ENCODE results near the gene RNF208. TPM values are rescaled to one million over a fixed set of nuclear protein-coding genes. Genes with fewer than 3 reads are reported as not detected.

RNF208 gene
- total RNA-seq, 1 donor from 2014 or later: 3.3 TPM

- intact Hi-C loops (cut with micrococcal nuclease): loop anchor here (1.0 to 5.0 kb wide), 6 partner anchors 14 to 449 kb away; partner anchors contain the start of genes ANAPC2, MAN1B1, NDOR1 and NELFB
Observed at GRCh38 chr9:137240841-137241489, 18.9 kb upstream of the RNF208 start, which contains the start of gene TUBB4B. Gene TUBB4B, plus strand, starts transcription at chr9:137241287. Its CDS starts 74 bp downstream, at chr9:137241361.

GRCh38 chr9:137240318-137240840, 18.3 kb upstream of the RNF208 start:
- intact Hi-C loops (cut with micrococcal nuclease): loop anchor here (2.0 to 5.0 kb wide), 3 partner anchors 33 to 448 kb away; partner anchors contain the start of genes ANAPC2, NDOR1, SSNA1 and TMEM141

- intact Hi-C loops (cut with micrococcal nuclease): loop anchor here (2.0 to 5.0 kb wide), 3 partner anchors 32 to 447 kb away; partner anchors contain the start of genes ANAPC2, NDOR1, SSNA1 and TMEM141
Observed at GRCh38 chr9:137239541-137240200, 17.6 kb upstream of the RNF208 start.

GRCh38 chr9:137237759-137238726, 16.0 kb upstream of the RNF208 start:
- intact Hi-C loops (cut with micrococcal nuclease): no loop called here

GRCh38 chr9:137236936-137237421, 14.9 kb upstream of the RNF208 start:
- intact Hi-C loops (cut with micrococcal nuclease): loop anchor here (1.0 kb wide), 1 partner anchor 119 kb away; no protein-coding TSS in a partner anchor

- intact Hi-C loops (cut with micrococcal nuclease): loop anchor here (1.0 kb wide), 1 partner anchor 118 kb away; no protein-coding TSS in a partner anchor
Observed at GRCh38 chr9:137236238-137236935, 14.3 kb upstream of the RNF208 start.

- intact Hi-C loops (cut with micrococcal nuclease): loop anchor here (1.0 kb wide), 1 partner anchor 117 kb away; no protein-coding TSS in a partner anchor
Observed at GRCh38 chr9:137235424-137236237, 13.6 kb upstream of the RNF208 start.

- intact Hi-C loops (cut with micrococcal nuclease): no loop called here
Observed at GRCh38 chr9:137234758-137235423, 12.9 kb upstream of the RNF208 start.

- intact Hi-C loops (cut with micrococcal nuclease): no loop called here
Observed at GRCh38 chr9:137234055-137234697, 12.1 kb upstream of the RNF208 start.

GRCh38 chr9:137233143-137233980, 11.3 kb upstream of the RNF208 start:
- intact Hi-C loops (cut with micrococcal nuclease): no loop called here

- intact Hi-C loops (cut with micrococcal nuclease): no loop called here
Observed at GRCh38 chr9:137232510-137232909, 10.5 kb upstream of the RNF208 start.

- intact Hi-C loops (cut with micrococcal nuclease): no loop called here
Observed at GRCh38 chr9:137232101-137232500, 10.1 kb upstream of the RNF208 start.

- intact Hi-C loops (cut with micrococcal nuclease): no loop called here
Observed at GRCh38 chr9:137231372-137232039, 9.5 kb upstream of the RNF208 start.

GRCh38 chr9:137230705-137231371, 8.8 kb upstream of the RNF208 start, which contains the start of gene SLC34A3:
Gene SLC34A3, plus strand, starts transcription at chr9:137230901. Its CDS starts 802 bp downstream, at chr9:137231703.
- intact Hi-C loops (cut with micrococcal nuclease): no loop called here

- intact Hi-C loops (cut with micrococcal nuclease): loop anchor here (10.0 kb wide), 1 partner anchor 425 kb away; the partner anchor contains the start of gene RABL6
Observed at GRCh38 chr9:137229903-137230704, 8.1 kb upstream of the RNF208 start.

Data from T-helper 2 cell treated with Interferon-gamma antibody and Interleukin-4, amounts not matched to agents 100 ng/mL and 5 ng/mL, for 36 hours (primary cell).